SJCRH30 (cell line): ENCODE measurements around the gene CADPS. TPM values are rescaled to one million over a fixed set of nuclear protein-coding genes. Genes with fewer than 3 reads are reported as not detected.

Source experiments
- DNase-seq, 2 experiments: peaks; one replicate each; pipeline ENCODE4 v3.0.0-alpha.2; 2015 to 2020
- H3K27ac ChIP-seq: fragments of 250-450 bp; sonication (Bioruptor Pico); 2 replicates; pipeline ENCODE4 v1.5.1; 2020; ENCODE audit warnings: mild to moderate bottlenecking, moderate library complexity
- H3K27me3 ChIP-seq: fragments of 250-450 bp; sonication (Bioruptor Pico); 2 replicates; pipeline ENCODE4 v1.5.1; 2020; ENCODE audit warnings: mild to moderate bottlenecking, moderate library complexity
- H3K36me3 ChIP-seq: fragments of 250-450 bp; sonication (Bioruptor Pico); 2 replicates; pipeline ENCODE4 v1.5.1; 2020; ENCODE audit warnings: mild to moderate bottlenecking, moderate library complexity
- H3K4me1 ChIP-seq: fragments of 250-450 bp; sonication (Bioruptor Pico); 2 replicates; pipeline ENCODE4 v1.5.1; 2020; ENCODE audit warnings: mild to moderate bottlenecking, moderate library complexity
- H3K4me3 ChIP-seq: fragments of 250-450 bp; sonication (Bioruptor Pico); 2 replicates; pipeline ENCODE4 v1.5.1; 2020; ENCODE audit warnings: mild to moderate bottlenecking, moderate library complexity
- H3K9me3 ChIP-seq: fragments of 250-450 bp; sonication (Bioruptor Pico); replicated peaks from 2 replicates; pipeline ENCODE4 v1.5.1; 2020; ENCODE audit warnings: mild to moderate bottlenecking, moderate library complexity
- total RNA-seq: library from RNA; depleted of rRNA; stranded (reverse); fragments of >200 nt; shearing (Covaris generic); gene quantifications from 2 replicates; pipeline ENCODE4 v1.2.3, GENCODE V29; 2014

Gene CADPS
- total RNA-seq, 1 experiment from 2014 or later, result not detected

DNA sequence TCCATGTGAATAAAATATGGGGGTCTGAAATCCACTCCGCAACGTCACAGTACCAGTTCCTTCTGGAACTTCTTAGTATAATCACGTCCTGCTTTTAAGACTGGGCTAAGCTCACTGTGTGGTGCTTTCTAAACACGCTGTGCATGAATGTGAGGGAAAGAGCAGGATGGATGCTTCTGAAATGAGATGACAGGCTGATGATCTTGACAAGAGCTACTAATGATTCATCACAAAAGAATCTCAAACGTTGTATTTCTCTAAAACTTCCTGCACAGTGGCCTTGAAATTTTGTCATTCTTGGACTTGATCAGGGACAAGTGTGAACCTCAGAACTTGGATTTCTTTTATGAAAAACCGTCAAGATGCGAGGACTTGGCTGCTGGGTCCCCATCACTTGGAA, 221.4 kb downstream of the CADPS start:
- no peaks in the 10 kb centered on the region for H3K9me3 ChIP-seq
- no peaks in the 10 kb centered on the region for H3K27me3 ChIP-seq
- DNase-seq, result no peak
- H3K4me3 ChIP-seq, result no peak overlapping the region
- H3K36me3 ChIP-seq, result no peaks in the 10 kb centered on the region
- H3K4me1 ChIP-seq, result no peaks in the 10 kb centered on the region
- H3K27ac ChIP-seq, result no peak overlapping the region

DNA sequence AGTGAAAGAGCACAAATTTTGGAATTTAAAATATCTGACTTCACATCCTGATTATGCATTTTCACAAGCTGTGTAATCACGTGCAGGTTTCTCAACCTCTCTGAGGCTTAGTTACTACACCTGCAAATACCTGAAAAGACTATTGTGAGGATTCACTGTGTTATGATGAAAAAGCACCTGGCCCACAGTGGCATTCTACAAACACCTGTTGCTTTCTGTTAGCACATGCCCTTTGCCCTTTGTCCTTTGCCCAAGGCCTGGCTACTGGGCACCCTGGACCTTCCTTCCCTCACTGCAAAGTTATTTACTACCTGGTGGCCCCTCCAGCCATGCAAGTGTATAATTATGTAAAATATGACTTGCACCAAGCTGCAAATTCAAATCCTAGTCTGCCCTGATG, 227.5 kb downstream of the CADPS start:
- no peaks in the 10 kb centered on the region for H3K4me1 ChIP-seq
- H3K9me3 ChIP-seq, result no peaks in the 10 kb centered on the region
- H3K36me3 ChIP-seq, result no peaks in the 10 kb centered on the region
- no peak overlapping the region for H3K4me3 ChIP-seq
- no peak for DNase-seq
- no peaks in the 10 kb centered on the region for H3K27me3 ChIP-seq
- H3K27ac ChIP-seq, result no peak overlapping the region

DNA sequence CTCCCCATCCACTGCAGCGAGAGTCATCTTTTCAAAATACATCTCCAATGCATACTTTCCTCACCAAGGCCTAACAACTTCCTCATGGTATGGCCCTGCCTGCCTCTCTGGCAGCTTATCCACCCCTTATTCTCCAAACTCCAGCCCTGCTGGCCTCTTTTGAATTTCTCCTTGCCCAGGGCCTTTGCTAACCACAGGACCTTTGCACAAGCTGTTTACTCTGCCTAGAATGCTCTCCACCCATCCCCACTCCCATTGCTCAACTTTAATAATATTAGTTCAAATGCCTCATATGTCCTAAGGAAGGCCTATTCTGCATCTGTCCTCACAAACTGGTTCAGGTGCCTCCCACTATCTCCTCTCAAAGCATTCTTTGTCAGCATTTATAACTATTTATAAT, 230.7 kb downstream of the CADPS start:
- no peaks in the 10 kb centered on the region for H3K27me3 ChIP-seq
- no peaks in the 10 kb centered on the region for H3K36me3 ChIP-seq
- no peaks in the 10 kb centered on the region for H3K4me1 ChIP-seq
- no peak for DNase-seq
- no peaks in the 10 kb centered on the region for H3K9me3 ChIP-seq
- no peak overlapping the region for H3K4me3 ChIP-seq
- H3K27ac ChIP-seq, result no peak overlapping the region

DNA sequence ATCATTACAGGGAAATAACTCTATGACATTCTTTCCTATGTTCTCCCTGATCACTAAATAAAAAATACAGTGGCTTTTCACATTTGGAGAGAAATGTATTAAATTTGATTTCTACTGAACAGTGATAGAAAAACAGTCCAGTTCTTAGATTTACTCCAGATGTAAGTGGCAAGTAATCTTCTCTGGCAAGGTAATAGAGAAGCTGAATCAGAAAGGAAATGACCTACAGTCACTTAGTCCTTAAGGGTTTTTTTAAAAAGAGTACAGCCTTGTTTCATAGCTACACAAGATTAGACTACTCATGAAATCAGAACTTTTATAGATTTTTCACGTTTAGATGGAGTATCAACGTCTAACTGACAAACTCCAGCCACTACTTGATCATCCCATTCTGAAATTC, 236.9 kb downstream of the CADPS start:
- Histone ChIP-seq H3K4me3 (no peak overlapping the region), H3K27me3 (no peaks in the 10 kb centered on the region), H3K9me3 (no peaks in the 10 kb centered on the region), H3K27ac (no peak overlapping the region), H3K36me3 (no peaks in the 10 kb centered on the region), H3K4me1 (no peaks in the 10 kb centered on the region)
- no peak for DNase-seq

- H3K36me3 ChIP-seq, result no peaks in the 10 kb centered on the region
- H3K4me1 ChIP-seq, result no peaks in the 10 kb centered on the region
- H3K27me3 ChIP-seq, result no peaks in the 10 kb centered on the region
- DNase-seq, result no peak
- no peaks in the 10 kb centered on the region for H3K9me3 ChIP-seq
- no peak overlapping the region for H3K4me3 ChIP-seq
- H3K27ac ChIP-seq, result no peak overlapping the region
Measured at GRCh38 chr3:62636235-62636826, 238.9 kb downstream of the CADPS start.

DNA sequence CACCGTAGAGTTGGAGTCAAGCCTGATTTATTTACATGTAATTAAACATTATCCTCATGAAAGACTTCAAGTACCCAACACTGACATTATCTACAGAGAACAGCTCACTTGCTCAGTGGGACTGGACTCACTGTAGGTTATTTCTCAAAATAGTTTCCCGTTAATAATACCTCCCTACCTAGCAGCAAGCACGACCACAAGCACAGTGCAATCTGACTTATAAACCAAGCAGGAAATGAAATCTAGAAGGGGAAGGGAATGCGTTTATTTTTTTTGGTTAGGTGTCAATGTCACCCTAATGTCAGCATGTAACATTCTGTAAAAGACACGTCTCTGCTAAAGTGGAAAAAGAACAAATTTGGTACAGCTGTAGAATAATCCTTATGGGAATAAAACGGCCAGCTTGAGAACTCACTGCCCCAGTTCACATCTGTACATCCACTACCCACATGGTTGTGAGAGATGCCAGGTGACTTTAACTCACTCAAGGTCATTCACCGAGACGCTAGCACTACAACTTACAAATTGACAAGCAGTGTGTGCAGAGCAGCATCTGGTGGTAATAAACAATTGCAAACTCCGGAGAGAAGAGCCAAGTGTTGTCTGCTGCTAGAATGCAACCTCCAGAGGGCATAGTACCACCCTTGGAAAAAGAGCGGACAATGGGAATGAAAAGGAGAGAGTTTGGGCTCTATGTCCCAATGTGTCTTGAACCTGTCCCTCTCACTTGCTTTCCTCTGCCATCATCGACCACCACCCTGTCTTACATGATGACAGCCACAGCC, 242.5 kb downstream of the CADPS start:
- Histone ChIP-seq H3K9me3 (no peaks in the 10 kb centered on the region), H3K4me1 (no peaks in the 10 kb centered on the region), H3K27ac (no peak overlapping the region), H3K4me3 (no peak overlapping the region), H3K27me3 (no peaks in the 10 kb centered on the region), H3K36me3 (no peaks in the 10 kb centered on the region)
- no peak for DNase-seq

DNA sequence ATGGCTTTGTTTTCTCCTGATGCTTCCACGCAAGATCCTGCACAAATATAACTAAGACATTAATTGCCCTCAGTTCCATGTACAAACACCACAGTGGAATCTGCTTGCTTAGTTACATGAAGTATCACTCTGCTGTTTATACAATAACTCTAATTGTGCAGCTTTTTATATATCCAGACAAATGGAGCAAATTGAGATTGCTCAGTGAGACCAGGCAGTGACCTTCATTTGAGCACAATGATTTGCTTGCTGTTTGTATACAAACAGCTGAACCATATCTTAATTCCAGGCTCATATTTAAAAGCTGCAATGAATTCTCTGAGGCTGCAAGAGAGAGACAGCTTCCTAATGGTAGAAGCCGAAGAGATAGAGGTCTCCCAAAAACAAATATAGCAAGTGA, 243.7 kb downstream of the CADPS start:
- H3K36me3 ChIP-seq, result no peaks in the 10 kb centered on the region
- H3K27ac ChIP-seq, result no peak overlapping the region
- H3K4me3 ChIP-seq, result no peak overlapping the region
- no peaks in the 10 kb centered on the region for H3K4me1 ChIP-seq
- no peaks in the 10 kb centered on the region for H3K9me3 ChIP-seq
- H3K27me3 ChIP-seq, result no peaks in the 10 kb centered on the region
- no peak for DNase-seq

DNA sequence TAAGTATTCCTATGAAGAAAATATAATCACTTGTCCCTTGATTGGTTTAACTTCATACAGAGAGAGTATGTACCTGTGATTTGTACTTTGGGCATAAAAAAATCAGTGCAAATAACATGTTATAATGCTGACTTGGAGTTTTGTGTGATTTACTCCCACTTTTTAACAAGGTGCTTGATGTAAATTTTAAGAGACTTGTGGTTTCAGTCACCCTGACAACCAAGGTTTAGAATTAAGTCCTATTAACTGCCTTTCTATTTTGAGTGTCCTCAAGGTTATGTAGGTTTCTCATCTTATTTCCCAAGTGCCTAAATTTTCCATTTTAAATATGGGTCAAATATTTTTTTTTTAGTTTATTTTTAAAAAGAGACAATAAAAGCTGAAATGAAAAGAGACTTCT, 244.6 kb downstream of the CADPS start:
- Histone ChIP-seq H3K4me1 (no peaks in the 10 kb centered on the region), H3K4me3 (no peak overlapping the region), H3K27me3 (no peaks in the 10 kb centered on the region), H3K9me3 (no peaks in the 10 kb centered on the region), H3K36me3 (no peaks in the 10 kb centered on the region), H3K27ac (no peak overlapping the region)
- DNase-seq, result no peak

GRCh38 chr3:62625268-62625667, 249.9 kb downstream of the CADPS start:
- H3K36me3 ChIP-seq, result no peaks in the 10 kb centered on the region
- H3K27me3 ChIP-seq, result no peaks in the 10 kb centered on the region
- no peak for DNase-seq
- H3K4me3 ChIP-seq, result no peak overlapping the region
- H3K9me3 ChIP-seq, result no peaks in the 10 kb centered on the region
- no peaks in the 10 kb centered on the region for H3K4me1 ChIP-seq
- H3K27ac ChIP-seq, result no peak overlapping the region

DNA sequence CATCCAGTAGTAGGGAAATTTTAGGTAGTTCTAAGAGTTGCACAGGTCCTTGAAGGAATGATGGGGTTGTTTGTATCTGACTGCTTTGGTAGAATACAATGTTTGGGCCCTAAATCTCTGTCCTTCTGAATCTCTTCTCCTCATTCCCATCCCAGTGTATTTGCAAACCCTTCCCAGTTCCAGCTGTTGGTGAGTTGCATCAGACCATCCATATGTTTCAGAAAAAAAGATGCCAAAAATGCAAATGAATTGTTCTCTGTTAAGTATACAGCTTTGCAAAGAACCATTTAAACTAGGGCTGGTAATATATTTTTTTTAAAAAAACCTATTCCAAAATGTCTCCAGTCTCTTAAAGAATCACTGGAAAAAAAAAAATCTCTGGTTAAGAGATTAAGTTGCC, 251.0 kb downstream of the CADPS start:
- no peak for DNase-seq
- Histone ChIP-seq H3K36me3 (no peaks in the 10 kb centered on the region), H3K4me1 (no peaks in the 10 kb centered on the region), H3K9me3 (no peaks in the 10 kb centered on the region), H3K4me3 (no peak overlapping the region), H3K27ac (no peak overlapping the region), H3K27me3 (no peaks in the 10 kb centered on the region)

- Histone ChIP-seq H3K27me3 (no peaks in the 10 kb centered on the region), H3K9me3 (no peaks in the 10 kb centered on the region), H3K4me1 (no peaks in the 10 kb centered on the region), H3K4me3 (no peak overlapping the region), H3K36me3 (no peaks in the 10 kb centered on the region), H3K27ac (no peak overlapping the region)
- DNase-seq, result peak in 1 of 2 experiments; percentile 58
Measured at GRCh38 chr3:62622553-62623174, 252.6 kb downstream of the CADPS start.

DNA sequence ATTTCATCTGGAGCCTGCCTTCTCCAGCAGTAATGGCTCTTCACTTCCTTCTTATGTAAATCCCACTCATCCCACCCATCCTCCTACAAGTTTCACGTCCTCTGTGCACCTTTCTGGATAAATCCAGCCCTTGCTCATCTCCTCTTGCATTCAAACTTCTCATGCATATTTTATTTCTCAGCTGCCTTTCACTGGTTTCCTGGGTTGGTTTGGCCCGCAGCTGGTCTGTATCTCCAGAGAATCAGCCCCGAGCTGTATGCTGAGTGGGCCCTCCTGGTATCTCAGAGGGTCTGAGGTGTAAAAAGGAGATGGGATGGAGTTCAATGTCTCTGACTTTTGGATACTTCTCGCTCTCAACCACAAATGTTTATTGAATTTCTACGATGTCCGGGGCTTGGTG, 253.3 kb downstream of the CADPS start:
- no peaks in the 10 kb centered on the region for H3K27me3 ChIP-seq
- H3K4me3 ChIP-seq, result no peak overlapping the region
- H3K9me3 ChIP-seq, result no peaks in the 10 kb centered on the region

DNA sequence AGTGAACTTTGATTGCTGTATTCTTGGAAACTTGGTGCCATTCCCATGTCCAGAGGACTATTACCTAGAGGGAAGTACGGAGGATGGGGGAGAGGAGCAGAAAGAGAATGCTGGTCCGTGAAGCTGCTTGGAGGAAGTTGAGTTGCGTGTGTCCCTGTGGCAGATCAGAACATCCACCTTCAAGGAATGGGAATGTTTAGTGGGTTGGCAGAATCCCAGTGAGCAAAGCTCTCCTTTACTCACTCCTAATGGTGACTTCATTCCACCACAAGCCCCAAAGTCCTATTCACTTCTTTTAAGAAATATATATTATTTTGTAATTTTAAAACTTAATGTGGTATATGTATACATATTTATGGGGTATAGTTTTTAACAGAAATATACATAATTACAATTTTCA, 254.0 kb downstream of the CADPS start:
- Histone ChIP-seq H3K9me3 (no peaks in the 10 kb centered on the region), H3K4me1 (no peaks in the 10 kb centered on the region), H3K4me3 (no peak overlapping the region), H3K36me3 (no peaks in the 10 kb centered on the region), H3K27me3 (no peaks in the 10 kb centered on the region), H3K27ac (no peak overlapping the region)
- DNase-seq, result no peak

More for the DNA sequence above, 253.3 kb downstream of the CADPS start:
- Histone ChIP-seq H3K4me1 (no peaks in the 10 kb centered on the region), H3K27ac (no peak overlapping the region), H3K36me3 (no peaks in the 10 kb centered on the region)
- DNase-seq, result no peak

- H3K4me1 ChIP-seq, result no peaks in the 10 kb centered on the region
- H3K27ac ChIP-seq, result no peak overlapping the region
- no peaks in the 10 kb centered on the region for H3K36me3 ChIP-seq
- no peaks in the 10 kb centered on the region for H3K9me3 ChIP-seq
- no peak overlapping the region for H3K4me3 ChIP-seq
- H3K27me3 ChIP-seq, result no peaks in the 10 kb centered on the region
- no peak for DNase-seq
Measured at GRCh38 chr3:62615258-62615849, 259.9 kb downstream of the CADPS start.

- Histone ChIP-seq H3K27me3 (no peaks in the 10 kb centered on the region), H3K4me1 (no peaks in the 10 kb centered on the region), H3K36me3 (no peaks in the 10 kb centered on the region), H3K9me3 (no peaks in the 10 kb centered on the region), H3K4me3 (no peak overlapping the region), H3K27ac (no peak overlapping the region)
- no peak for DNase-seq
Measured at GRCh38 chr3:62614527-62614926, 260.7 kb downstream of the CADPS start.
